ENCODE results near the gene CASP10. TPM values are rescaled to one million over a fixed set of nuclear protein-coding genes. Genes with fewer than 3 reads are reported as not detected.
"Not testable (repeated sequence)": the region's sequence is repeated elsewhere in the genome, so short reads cannot be mapped to it uniquely, and the experiment has no call there.

The CASP10 gene
- total RNA-seq, 1 donor from 2014 or later, result 7.8 TPM

- intact Hi-C loops (cut with DNase I), result no loop called here
- Histone ChIP-seq H3K36me3 (peaks cover 72 to 78% of the 10 kb centered on the region in 2 donors), H3K27ac (no peak overlapping the region), H3K4me1 (no peaks in the 10 kb centered on the region), H3K9me3 (peaks cover 7 to 17% of the 10 kb centered on the region in 2 donors), H3K4me3 (no peak overlapping the region), H3K27me3 (no peaks in the 10 kb centered on the region)
- no peak for DNase-seq (ENCODE audit: low spot score in 2 of 2)
- TF ChIP-seq CTCF (IDR thresholded peaks at IDR 0.05), result no peak
Observed at GRCh38 chr2:201164166-201164565, 18.8 kb upstream of the CASP10 start.

DNA sequence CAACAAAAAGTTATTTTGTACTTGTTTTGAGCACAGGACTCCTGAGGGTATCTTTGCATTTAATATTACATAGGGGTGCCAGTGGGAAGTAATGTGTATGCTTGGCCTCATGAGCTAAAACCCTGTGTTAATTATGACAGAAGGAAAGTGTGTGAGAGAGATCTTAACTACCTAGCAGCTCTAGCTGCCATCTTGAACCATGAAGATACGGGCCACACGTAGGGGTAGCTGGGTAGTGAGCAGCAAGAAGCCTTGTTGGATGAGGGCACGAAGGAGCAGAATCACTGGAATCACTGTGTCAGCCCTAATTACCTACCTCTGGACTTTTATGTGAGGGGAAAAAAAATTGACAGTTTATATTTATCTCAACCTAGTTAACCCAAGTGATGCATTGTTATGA lies 15.4 kb upstream of the CASP10 start:
- H3K9me3 ChIP-seq, result peaks cover 14 to 23% of the 10 kb centered on the region in 2 donors
- intact Hi-C loops (cut with DNase I), result no loop called here
- H3K27me3 ChIP-seq, result no peaks in the 10 kb centered on the region
- H3K27ac ChIP-seq, result no peak overlapping the region
- DNase-seq (ENCODE audit: low spot score in 2 of 2), result no peak
- no peak for TF ChIP-seq CTCF (IDR thresholded peaks at IDR 0.05)
- no peak overlapping the region for H3K4me3 ChIP-seq
- H3K4me1 ChIP-seq, result no peaks in the 10 kb centered on the region
- H3K36me3 ChIP-seq, result peaks cover 44 to 45% of the 10 kb centered on the region in 2 donors

- intact Hi-C loops (cut with DNase I); H3K4me1 ChIP-seq; H3K4me3 ChIP-seq; H3K27me3 ChIP-seq; H3K27ac ChIP-seq; DNase-seq (ENCODE audit: low spot score in 2 of 2): not testable (repeated sequence)
- Histone ChIP-seq H3K9me3 (peaks cover 14 to 23% of the 10 kb centered on the region in 2 donors), H3K36me3 (peaks cover 34 to 36% of the 10 kb centered on the region in 2 donors)
Observed at GRCh38 chr2:201168496-201168895, 14.4 kb upstream of the CASP10 start.

DNA sequence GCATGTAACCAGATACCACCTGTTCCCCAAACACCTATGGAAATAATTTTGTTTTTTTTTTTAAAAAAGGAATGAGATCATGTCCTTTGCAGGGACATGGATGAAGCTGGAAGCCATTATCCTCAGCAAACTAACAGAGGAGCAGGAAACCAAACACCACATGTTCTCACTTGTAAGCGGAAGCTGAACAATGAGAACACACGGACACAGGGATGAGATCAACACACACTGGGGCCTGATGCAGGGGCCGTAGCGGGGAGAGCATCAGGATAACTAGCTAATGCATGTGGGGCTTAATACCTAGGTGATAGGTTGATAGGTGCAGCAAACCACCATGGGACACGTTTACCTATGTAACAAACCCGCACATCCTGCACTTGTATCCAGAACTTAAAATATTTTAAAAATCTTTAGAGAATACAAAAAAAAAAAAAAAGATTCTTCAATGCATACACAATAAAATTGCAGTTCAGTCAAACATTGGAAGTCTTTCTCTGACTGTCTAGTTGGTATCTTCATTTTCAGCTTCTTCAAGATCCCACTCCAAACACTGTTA lies 11.6 kb upstream of the CASP10 start:
- H3K36me3 ChIP-seq, result peaks cover 11 to 16% of the 10 kb centered on the region in 2 donors
- TF ChIP-seq CTCF (IDR thresholded peaks at IDR 0.05), result no peak
- no peaks in the 10 kb centered on the region for H3K4me1 ChIP-seq
- H3K27ac ChIP-seq, result no peak overlapping the region
- H3K4me3 ChIP-seq, result no peak overlapping the region
- no peaks in the 10 kb centered on the region for H3K27me3 ChIP-seq
- H3K9me3 ChIP-seq, result peaks cover 14 to 23% of the 10 kb centered on the region in 2 donors
- intact Hi-C loops (cut with DNase I), result loop anchor here (10.0 kb wide), 1 partner anchor 207 kb away; the partner anchor contains the start of gene ORC2
- DNase-seq (ENCODE audit: low spot score in 2 of 2), result no peak

GRCh38 chr2:201172279-201172678 lies 10.7 kb upstream of the CASP10 start:
- no peaks in the 10 kb centered on the region for H3K4me1 ChIP-seq
- H3K27me3 ChIP-seq, result no peaks in the 10 kb centered on the region
- TF ChIP-seq CTCF (IDR thresholded peaks at IDR 0.05), result no peak
- H3K36me3 ChIP-seq, result peaks cover 3 to 7% of the 10 kb centered on the region in 2 donors
- DNase-seq (ENCODE audit: low spot score in 2 of 2), result no peak
- no peak overlapping the region for H3K4me3 ChIP-seq
- intact Hi-C loops (cut with DNase I), result loop anchor here (10.0 kb wide), 1 partner anchor 207 kb away; the partner anchor contains the start of gene ORC2
- no peak overlapping the region for H3K27ac ChIP-seq
- H3K9me3 ChIP-seq, result peaks cover 14 to 23% of the 10 kb centered on the region in 2 donors

DNA sequence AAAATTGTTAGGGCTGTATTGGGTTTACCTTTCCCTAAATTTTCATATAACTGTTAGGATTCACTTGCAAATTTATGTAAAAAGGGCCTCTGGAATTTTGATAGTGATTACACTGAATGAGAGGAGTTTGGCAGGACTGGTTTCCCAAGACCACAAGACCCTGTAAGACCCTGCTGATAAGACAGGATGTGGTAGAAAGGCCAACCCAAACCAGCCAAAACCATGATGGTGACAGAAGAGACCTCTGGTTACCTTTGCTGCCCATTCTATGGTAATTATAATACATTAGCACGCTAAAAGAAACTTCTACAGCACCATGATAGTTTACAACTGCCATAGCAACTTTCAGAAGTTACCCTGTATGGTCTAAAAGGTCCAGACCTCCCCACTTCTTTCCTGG lies 8.3 kb upstream of the CASP10 start:
- H3K9me3 ChIP-seq, result peaks cover 0 to 2% of the 10 kb centered on the region in 2 donors
- no peaks in the 10 kb centered on the region for H3K36me3 ChIP-seq
- TF ChIP-seq CTCF (IDR thresholded peaks at IDR 0.05), result no peak
- no peaks in the 10 kb centered on the region for H3K4me1 ChIP-seq
- intact Hi-C loops (cut with DNase I), result loop anchor here (10.0 kb wide), 1 partner anchor 210 kb away; the partner anchor contains the start of gene ORC2
- H3K27me3 ChIP-seq, result no peaks in the 10 kb centered on the region
- no peak for DNase-seq (ENCODE audit: low spot score in 2 of 2)
- no peak overlapping the region for H3K27ac ChIP-seq
- H3K4me3 ChIP-seq, result no peak overlapping the region

All from ascending aorta (tissue), 2 donors.